ENCODE data around the gene CTSL.
A peak's percentile ranks its signal among the peaks of the same experiment; 100 is the strongest.

CTSL gene

GRCh38 chr9:87725900-87726709 lies at the start of gene CTSL:
CTSL (plus strand) TSS chr9:87726119; CDS start chr9:87727604, 1,485 bp downstream.
- DNase-seq (ENCODE audit: low read depth in 2 of 2): peak in 1 of 2 donors; percentile 33

- no peak for DNase-seq (ENCODE audit: low read depth in 2 of 2)
Measured at GRCh38 chr9:87676976-87677775, 48.7 kb upstream of the CTSL start.

DNA sequence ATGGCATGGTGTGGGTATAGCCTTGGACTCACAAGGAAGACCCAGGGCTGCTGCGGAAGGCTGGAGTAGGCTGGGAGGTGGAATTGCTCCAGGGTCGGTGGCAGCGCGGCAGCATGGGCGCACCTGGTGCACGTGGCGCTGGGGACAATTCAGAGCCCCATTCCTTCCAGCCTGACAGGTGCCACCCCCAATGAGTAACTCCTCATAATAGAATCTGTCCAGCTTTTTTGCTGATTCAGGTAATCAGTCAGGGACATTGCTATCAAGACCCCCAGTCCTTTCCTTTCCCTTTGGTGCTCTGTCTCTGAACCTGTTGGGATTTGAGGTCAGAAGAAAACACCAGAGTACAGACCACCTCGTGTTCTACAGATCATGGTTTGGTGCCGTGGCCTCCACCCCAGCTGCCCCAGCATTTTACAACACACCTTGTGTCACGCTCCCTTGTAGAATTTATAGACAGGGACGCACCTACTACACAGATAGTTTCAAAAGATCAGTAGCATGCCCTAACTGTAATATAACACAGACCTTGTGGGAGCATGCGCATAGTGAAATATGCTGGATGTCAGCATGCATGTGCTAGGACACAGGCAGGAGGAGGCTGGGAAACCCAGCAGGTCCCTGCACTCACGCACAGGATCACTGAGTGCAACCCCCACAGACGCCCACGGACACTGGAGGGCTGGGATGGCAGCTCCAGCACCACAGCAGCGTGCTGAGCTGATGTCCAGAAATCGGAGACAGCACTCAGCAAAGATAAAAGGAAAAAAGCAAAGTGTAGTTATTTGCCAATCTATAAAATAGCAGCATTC lies 47.9 kb upstream of the CTSL start:
- no peak for DNase-seq (ENCODE audit: low read depth in 2 of 2)

DNA sequence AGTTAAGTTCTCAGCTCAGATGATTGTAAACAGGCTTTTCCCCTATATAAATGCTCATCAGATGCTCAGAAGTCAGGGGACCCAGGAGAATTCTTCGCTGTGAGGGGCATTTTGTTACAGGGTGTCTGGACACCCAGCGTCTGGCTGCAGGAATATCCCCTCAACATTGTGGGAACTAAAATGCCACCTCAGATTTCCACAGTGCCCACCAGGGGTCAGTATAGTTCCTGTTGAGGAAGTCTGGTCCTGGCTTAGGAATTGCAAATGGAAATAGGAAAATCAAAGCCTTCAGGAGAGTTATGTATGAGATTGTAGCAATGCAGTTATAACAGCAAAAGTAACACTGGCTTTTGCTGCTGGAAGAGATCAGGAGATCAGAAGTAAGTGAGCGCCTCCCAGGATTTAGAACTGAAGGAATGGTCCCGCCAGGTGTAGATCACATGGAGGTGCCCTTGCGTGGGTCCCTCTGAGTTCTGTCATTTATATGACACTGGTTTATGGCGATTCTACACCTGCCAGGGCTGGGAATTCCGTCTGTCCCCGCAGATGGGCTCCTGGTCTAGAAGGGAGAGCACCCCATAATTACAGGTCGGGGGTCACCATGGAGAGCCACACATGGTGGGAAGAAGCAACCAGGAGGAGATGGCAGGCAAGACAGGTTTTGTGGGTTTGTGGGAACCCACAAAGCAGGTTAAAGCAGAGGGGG lies 47.1 kb upstream of the CTSL start:
- DNase-seq (ENCODE audit: low read depth in 2 of 2): no peak

DNA sequence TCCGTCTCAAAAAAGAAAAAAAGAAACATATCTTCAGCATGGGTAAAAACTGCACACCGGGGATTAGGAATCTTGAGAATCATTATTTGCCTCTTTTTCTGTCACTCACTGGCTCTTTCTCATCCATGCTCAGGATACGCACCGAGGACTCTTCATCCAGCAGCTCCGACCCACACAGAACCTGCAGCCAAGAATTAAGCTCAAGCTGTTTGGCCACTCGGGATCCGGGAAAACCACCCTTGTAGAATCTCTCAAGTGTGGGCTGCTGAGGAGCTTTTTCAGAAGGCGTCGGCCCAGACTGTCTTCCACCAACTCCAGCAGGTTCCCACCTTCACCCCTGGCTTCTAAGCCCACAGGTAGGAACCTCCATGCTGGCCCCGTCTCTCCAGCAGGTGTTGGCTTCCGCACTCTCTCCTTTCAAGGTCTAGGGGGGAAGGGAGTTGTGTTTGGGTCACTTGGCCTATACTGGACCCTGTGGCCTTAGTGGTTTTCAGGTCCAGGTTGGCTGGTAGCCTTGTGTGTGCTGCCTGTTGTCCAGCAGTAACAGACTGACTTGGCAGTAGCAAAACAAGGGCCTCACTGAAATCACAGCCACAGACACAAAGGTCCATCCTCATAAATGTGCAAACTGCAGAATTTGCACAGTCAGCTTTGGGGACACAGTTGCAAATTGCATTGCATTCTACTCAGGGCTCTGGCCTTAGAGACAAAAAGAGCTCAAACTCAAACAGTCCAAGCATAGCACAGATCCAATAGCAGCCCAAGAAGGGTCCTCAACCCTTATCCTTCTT lies 44.5 kb upstream of the CTSL start:
- DNase-seq (ENCODE audit: low read depth in 2 of 2): no peak

DNA sequence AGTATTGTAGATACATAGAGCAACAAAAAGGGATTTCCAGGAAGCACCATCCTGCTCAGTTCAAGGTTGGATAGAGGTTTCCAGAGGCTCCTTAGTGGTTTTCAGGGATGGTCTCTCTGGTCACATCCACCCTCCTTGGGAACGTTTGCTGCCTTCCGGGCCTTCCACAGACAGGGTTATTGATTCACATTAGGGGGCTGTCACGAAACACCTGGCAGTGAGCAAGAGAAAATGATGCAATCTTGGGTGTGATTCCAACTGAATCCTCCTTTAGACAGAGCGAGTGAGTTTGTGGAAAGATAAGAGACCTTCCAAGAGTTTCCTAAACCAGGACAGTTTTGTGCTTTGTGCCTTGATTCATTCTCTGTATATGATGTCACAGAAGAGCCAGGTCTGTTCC lies 43.8 kb upstream of the CTSL start:
- no peak for DNase-seq (ENCODE audit: low read depth in 2 of 2)

DNA sequence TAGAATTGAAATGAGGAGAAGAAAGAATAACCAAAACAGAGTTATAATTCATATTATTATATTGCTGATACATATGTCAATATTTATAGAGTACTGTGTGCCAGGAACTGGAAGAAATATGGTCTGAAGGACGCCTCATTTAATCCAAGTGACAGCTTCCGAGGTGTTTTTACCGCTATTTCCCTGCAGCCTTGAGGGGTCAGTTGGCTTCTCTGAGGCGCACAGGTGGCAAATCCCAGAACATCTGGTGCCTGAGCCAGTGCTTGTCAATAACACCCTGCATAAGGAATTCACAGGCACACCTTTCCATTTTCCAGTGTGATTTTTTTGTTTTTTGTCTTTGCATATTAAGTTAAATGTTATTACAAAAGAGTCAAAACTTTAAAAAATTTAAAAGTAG lies 43.3 kb upstream of the CTSL start:
- DNase-seq (ENCODE audit: low read depth in 2 of 2): no peak

DNA sequence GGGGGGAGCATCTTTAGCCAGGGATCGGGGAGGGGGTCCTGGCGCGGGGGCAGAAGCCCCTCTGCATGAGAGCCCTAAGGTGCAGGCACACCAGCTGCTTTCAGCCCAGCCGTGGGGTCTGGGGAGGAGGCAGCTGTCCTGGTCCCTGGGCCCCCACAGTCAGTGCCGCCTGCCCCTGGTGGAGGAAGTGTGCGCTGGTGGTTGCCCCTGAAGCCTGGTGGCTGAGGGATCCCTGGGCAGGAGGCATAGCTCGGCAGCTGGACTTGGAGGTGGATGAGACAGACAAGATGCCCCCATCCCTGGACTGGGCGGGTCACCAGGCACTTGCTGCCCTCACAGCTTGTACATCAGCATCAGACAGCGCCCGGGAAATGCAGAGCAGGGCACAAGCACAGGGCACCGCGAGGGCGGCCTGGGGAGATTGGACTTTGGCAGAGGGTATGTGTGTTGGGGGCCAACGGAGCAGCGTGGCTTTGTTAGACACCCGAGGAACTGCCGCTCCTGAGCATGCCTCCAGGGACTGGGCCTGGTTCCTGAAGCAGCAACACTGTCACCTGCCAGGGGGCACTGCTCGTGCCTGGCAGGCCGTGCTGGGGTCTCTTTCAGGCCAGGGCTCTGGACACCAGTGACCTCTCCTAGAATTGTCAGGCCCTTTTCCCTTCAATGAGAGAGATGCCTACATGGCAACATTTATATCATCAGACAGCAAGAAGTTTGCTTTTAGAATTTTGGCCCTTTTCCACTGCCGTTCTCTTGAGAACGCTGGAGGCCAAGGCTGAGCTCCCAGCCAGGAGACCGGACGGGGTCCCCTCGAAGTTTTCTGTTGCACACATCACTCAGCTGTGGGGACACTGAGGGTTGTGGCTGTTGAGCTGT lies 41.9 kb upstream of the CTSL start:
- no peak for DNase-seq (ENCODE audit: low read depth in 2 of 2)

DNA sequence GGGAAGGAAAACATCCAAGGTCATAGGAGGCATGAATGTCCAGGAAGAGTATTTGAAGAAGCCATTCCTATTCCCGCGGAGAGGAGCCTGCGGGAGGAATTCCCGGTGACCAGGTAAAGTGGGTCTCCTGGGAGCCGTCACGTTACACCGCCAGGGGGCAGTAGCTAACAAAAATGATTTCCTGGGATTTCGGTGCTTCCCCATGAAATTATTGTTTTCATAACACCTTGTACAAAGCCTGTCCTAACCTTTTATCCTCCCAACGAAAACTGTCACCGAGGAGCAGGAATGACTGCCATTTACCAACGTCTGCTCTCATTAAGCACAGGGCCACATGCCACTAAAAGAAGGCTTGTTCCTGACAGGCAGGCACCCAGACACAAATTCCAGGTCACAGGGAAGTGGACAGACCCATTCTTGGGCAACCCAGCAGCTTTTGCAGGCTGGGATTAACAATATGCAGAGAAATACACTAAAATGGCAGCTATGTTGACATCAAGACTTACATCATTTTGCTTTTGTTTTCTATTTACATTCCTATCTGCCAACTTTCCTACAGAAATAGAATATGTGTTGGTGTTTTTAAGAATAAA lies 41.2 kb upstream of the CTSL start:
- DNase-seq (ENCODE audit: low read depth in 2 of 2): no peak

DNA sequence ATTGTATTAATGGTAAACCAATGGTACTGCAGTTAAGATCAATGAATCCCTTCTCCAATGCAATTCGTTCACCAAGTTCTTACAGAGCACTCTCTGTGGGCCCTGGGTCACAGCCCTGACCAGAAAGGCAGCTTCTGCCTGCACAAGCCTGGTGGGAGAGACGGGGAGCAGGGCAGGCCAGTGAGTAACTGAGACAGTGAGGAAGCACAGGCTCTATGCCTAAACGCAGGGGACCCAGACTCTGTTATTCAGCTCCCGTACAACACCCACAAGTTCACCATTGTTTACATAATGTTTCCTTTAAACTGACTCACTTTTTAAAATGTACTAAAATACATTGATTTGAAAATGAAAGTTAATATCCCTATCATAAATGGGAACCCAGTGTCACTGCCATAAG lies 40.5 kb upstream of the CTSL start:
- DNase-seq (ENCODE audit: low read depth in 2 of 2): no peak

DNA sequence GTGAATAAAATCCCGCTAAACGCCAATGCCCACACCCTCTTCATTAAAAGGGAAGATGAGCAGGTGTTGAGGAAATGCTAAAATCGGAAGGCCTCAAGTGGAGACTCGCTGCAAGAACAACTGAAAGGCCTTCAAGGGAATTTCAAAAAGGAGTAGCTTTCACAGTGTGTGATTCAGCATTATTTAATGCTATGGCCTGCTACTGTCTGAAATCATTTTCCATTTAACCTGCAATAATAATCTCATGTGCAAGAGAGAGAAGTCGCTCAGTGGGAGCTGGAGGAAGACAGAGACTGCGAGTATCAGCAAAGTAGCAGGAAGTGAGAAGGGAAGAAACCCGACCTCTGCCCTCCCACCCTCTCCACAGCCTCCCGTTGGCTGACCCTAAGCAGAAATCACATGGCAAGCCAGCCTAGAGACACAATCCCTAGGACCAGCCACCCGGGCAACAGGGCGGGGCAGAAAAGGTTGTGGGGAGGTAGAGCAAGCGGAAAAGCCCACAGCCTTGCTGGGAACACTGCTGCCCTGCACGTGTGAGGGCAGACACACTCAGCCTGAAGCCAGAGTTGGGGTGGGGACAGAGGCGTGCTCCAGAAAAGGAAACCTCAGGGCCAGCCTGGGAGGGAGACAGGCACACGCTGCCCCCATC lies 39.9 kb upstream of the CTSL start:
- DNase-seq (ENCODE audit: low read depth in 2 of 2): no peak

- DNase-seq (ENCODE audit: low read depth in 2 of 2): no peak
Measured at GRCh38 chr9:87686520-87687090, 39.3 kb upstream of the CTSL start.

- no peak for DNase-seq (ENCODE audit: low read depth in 2 of 2)
Measured at GRCh38 chr9:87687207-87687606, 38.7 kb upstream of the CTSL start.

GRCh38 chr9:87694236-87694755 lies 31.6 kb upstream of the CTSL start:
- no peak for DNase-seq (ENCODE audit: low read depth in 2 of 2)

DNA sequence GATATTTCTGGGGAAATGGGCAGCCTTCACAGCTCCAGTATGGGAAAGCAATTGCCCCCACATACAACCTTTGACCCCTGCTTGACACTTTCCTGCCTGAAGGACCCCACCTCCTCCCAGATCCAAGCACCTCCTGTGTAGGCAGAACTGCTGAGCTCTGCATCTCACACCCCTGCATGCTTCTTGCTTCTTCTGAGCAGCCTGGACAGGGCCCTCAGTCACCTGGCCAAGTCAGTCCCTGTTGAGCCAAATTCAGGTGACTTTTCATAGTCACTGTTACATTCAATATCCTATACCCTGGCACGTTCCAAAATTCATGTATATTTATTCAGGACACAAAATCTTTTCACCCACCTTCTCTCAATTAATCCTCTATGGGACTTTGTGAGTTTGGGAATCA lies 30.4 kb upstream of the CTSL start:
- no peak for DNase-seq (ENCODE audit: low read depth in 2 of 2)

- no peak for DNase-seq (ENCODE audit: low read depth in 2 of 2)
Measured at GRCh38 chr9:87696641-87697040, 29.3 kb upstream of the CTSL start.

DNA sequence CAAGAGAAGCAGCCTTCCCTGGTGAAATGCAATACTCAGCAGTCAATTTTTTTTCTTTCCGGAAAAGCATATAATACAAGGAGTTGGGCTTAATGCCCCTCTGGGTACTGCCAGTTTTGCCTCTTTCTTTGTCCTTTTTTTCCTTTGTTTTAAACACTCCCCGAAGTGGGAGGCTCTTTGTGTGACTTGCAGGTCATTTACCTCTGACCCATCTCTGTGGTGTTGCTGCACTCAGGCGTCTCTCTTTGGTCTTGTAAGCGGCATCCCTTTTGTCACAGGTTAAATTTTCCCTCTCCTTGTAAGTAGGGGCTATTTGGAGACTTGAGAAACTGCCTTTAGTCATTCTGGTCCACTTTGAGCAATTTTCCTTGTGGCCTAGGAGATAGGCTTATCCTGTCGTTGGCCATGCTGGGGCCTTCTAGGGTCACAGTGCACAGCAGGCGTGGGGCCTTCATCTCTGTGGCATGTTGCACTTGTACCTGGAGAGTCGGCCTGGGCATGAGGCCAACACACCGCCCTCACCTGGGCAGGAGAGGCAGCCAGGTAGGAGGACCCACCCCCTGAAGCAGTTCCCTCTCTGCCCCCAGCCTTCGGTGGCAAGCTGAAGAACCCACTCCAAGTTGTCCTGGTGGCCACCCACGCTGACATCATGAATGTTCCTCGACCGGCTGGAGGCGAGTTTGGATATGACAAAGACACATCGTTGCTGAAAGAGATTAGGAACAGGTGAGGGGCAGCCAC lies 27.7 kb upstream of the CTSL start:
- DNase-seq (ENCODE audit: low read depth in 2 of 2): no peak

DNA sequence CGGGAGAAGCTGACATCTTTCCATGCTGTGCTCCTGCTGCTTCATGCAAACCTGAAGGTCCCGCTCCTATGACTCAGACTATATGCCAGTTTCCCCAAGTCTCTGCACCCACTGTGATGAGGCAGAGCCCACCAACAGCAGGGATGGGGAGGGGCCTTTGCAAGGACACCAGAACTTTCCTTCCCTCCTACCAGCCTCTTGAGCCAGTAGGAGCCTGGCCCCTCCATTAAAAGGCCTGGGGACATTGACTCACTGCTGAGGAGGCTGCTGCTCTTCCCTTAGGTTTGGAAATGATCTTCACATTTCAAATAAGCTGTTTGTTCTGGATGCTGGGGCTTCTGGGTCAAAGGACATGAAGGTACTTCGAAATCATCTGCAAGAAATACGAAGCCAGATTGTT lies 26.1 kb upstream of the CTSL start:
- DNase-seq (ENCODE audit: low read depth in 2 of 2): no peak

All from stimulated activated CD8-positive, alpha-beta memory T cell treated with anti-CD3 and anti-CD28 coated beads, Interleukin-2, amount 100 ng/mL, for 1 hour (primary cell).